Right cardiac atrium (tissue), 5 donors: ENCODE results near the gene PDE3A. TPM values are rescaled to one million over a fixed set of nuclear protein-coding genes. Genes with fewer than 3 reads are reported as not detected.
A peak's percentile ranks its signal among the peaks of the same experiment; 100 is the strongest.

Source experiments
- ATAC-seq, 2 donors: fragments of 200-7000 bp; cut with Tn5 transposase; one replicate each; pipeline versions ENCODE4 v1.8.0 to v1.9.1; 2020; ENCODE audit warnings: moderate library complexity in 2 of 2, mild to moderate bottlenecking in 1 of 2
- DNase-seq, 3 donors: peaks; one replicate each; pipeline ENCODE4 v3.0.0-alpha.2; 2020
- H3K27ac ChIP-seq: one replicate; pipeline ENCODE4 v1.5.1; 2013; ENCODE audit warnings: mild to moderate bottlenecking, low read length, control low read depth, moderate library complexity
- H3K27me3 ChIP-seq: one replicate; pipeline ENCODE4 v1.6.1; 2013; ENCODE audit not compliant: control insufficient read depth, insufficient read depth
- H3K4me1 ChIP-seq: one replicate; pipeline ENCODE4 v1.6.1; 2013; ENCODE audit warnings: low read length; ENCODE audit not compliant: control insufficient read depth, insufficient read depth
- H3K4me3 ChIP-seq: one replicate; pipeline ENCODE4 v1.5.1; 2013; ENCODE audit warnings: low read length, control low read depth
- H3K9me3 ChIP-seq: one replicate; pipeline ENCODE4 v1.6.1; 2013; ENCODE audit warnings: low read length; ENCODE audit not compliant: control insufficient read depth
- WGBS: extraction: QIAGEN DNeasy Blood & Tissue Kit; methylation state at CpG from one replicate; pipeline ENCODE4 v1.1.7; 2013; 5-methylcytosine and 5-hydroxymethylcytosine counted together
- intact Hi-C, 4 donors: fragments of 100-400 bp; cut with DNase I; formaldehyde crosslinking; loops; one replicate each; pipeline versions ENCODE4 v1.11.0 to v1.14.0; 2022 to 2023
- polyA plus RNA-seq: library from polyadenylated mRNA; stranded (reverse); fragments of 200-250 nt; gene quantifications from one replicate; pipeline ENCODE4 v1.2.3, GENCODE V29; 2013
- total RNA-seq, 4 donors: library from RNA; stranded (reverse); fragmentation: NEBNext Ultra II Directional; extraction: Animal tissue kit (Norgen Biotek cat#: 25700); gene quantifications; one replicate each; pipeline ENCODE4 v1.2.1, GENCODE V29; 2021
- donor health status: healthy with polysubstance abuse.
- donor health status: DM: no; HTN: yes; CAD: no.
- donor health status: DM: no; HTN: no; CAD: no.
- donor health status: DM: no; HTN: yes; CAD: no; lungs with severe emphysema.
- donor health status: DM: yes; HTN: yes; CAD: no.

PDE3A gene
- total and polyA plus RNA-seq, 5 donors, result 29.9 to 156 (median 99.7) TPM

- ATAC-seq, result peak in 1 of 2 donors; percentile 59
- Histone ChIP-seq H3K27me3 (no peaks in the 10 kb centered on the region), H3K4me3 (no peak overlapping the region), H3K9me3 (no peaks in the 10 kb centered on the region), H3K27ac (no peak overlapping the region), H3K4me1 (peaks cover 3% of the 10 kb centered on the region)
- intact Hi-C loops, result no loop called here
- no peak for DNase-seq
- WGBS, result 51% methylated on average over 4 of the region's 4 CpGs
Observed at GRCh38 chr12:20628999-20629398, 260.7 kb downstream of the PDE3A start.

GRCh38 chr12:20629414-20630156 lies 261.2 kb downstream of the PDE3A start:
- no peaks in the 10 kb centered on the region for H3K27me3 ChIP-seq
- intact Hi-C loops, result no loop called here
- H3K4me1 ChIP-seq, result peaks cover 3% of the 10 kb centered on the region
- H3K4me3 ChIP-seq, result no peak overlapping the region
- peak; percentile 32 to 50 (median 43) for DNase-seq
- ATAC-seq, result peak; percentile 69 to 90
- H3K27ac ChIP-seq, result peak overlapping the region; percentile 17
- no peaks in the 10 kb centered on the region for H3K9me3 ChIP-seq
- WGBS, result 44% methylated on average over 6 of the region's 6 CpGs

GRCh38 chr12:20631711-20632110 lies 263.4 kb downstream of the PDE3A start:
- Histone ChIP-seq H3K4me1 (peaks cover 3% of the 10 kb centered on the region), H3K9me3 (no peaks in the 10 kb centered on the region), H3K27me3 (no peaks in the 10 kb centered on the region), H3K4me3 (no peak overlapping the region), H3K27ac (no peak overlapping the region)
- ATAC-seq, result no peak
- DNase-seq, result no peak
- intact Hi-C loops, result no loop called here
- 58% methylated on average over 1 of the region's 1 CpG for WGBS

- ATAC-seq (peak; percentile 64 to 68), DNase-seq (peak in 2 of 3 donors; percentile 35 to 67)
- no peak overlapping the region for H3K4me3 ChIP-seq
- H3K9me3 ChIP-seq, result no peaks in the 10 kb centered on the region
- no peaks in the 10 kb centered on the region for H3K4me1 ChIP-seq
- intact Hi-C loops, result no loop called here
- H3K27ac ChIP-seq, result no peak overlapping the region
- H3K27me3 ChIP-seq, result no peaks in the 10 kb centered on the region
- 40% methylated on average over 3 of the region's 3 CpGs for WGBS
Observed at GRCh38 chr12:20641106-20641505, 272.8 kb downstream of the PDE3A start.

GRCh38 chr12:20643822-20644221 lies 275.5 kb downstream of the PDE3A start:
- ATAC-seq (no peak), DNase-seq (no peak)
- H3K9me3 ChIP-seq, result no peaks in the 10 kb centered on the region
- H3K27ac ChIP-seq, result no peak overlapping the region
- intact Hi-C loops, result no loop called here
- WGBS, result 90% methylated on average over 2 of the region's 2 CpGs
- H3K4me3 ChIP-seq, result no peak overlapping the region
- H3K27me3 ChIP-seq, result no peaks in the 10 kb centered on the region
- H3K4me1 ChIP-seq, result no peaks in the 10 kb centered on the region

GRCh38 chr12:20646239-20646827 lies 278.0 kb downstream of the PDE3A start:
- no peak overlapping the region for H3K4me3 ChIP-seq
- no peak overlapping the region for H3K27ac ChIP-seq
- no peaks in the 10 kb centered on the region for H3K4me1 ChIP-seq
- no peaks in the 10 kb centered on the region for H3K27me3 ChIP-seq
- no peaks in the 10 kb centered on the region for H3K9me3 ChIP-seq
- peak; percentile 39 to 43 for ATAC-seq
- intact Hi-C loops, result no loop called here
- WGBS, result 64% methylated on average over 3 of the region's 3 CpGs
- DNase-seq, result no peak

- no peaks in the 10 kb centered on the region for H3K9me3 ChIP-seq
- no peak overlapping the region for H3K4me3 ChIP-seq
- no peak overlapping the region for H3K27ac ChIP-seq
- DNase-seq (no peak), ATAC-seq (no peak)
- H3K4me1 ChIP-seq, result peaks cover 2% of the 10 kb centered on the region
- intact Hi-C loops, result no loop called here
- no peaks in the 10 kb centered on the region for H3K27me3 ChIP-seq
- WGBS, result 89% methylated on average over 2 of the region's 2 CpGs
Observed at GRCh38 chr12:20653871-20654270, 285.5 kb downstream of the PDE3A start.

GRCh38 chr12:20656600-20656999 lies 288.3 kb downstream of the PDE3A start:
- Histone ChIP-seq H3K27ac (no peak overlapping the region), H3K4me3 (no peak overlapping the region), H3K9me3 (no peaks in the 10 kb centered on the region), H3K27me3 (no peaks in the 10 kb centered on the region), H3K4me1 (peaks cover 2% of the 10 kb centered on the region)
- 26% methylated on average over 1 of the region's 1 CpG for WGBS
- intact Hi-C loops, result no loop called here
- ATAC-seq, result no peak
- no peak for DNase-seq

- 84% methylated on average over 2 of the region's 2 CpGs for WGBS
- ATAC-seq (no peak), DNase-seq (no peak)
- intact Hi-C loops, result no loop called here
- no peak overlapping the region for H3K27ac ChIP-seq
- no peaks in the 10 kb centered on the region for H3K9me3 ChIP-seq
- H3K4me3 ChIP-seq, result no peak overlapping the region
- H3K4me1 ChIP-seq, result peaks cover 2% of the 10 kb centered on the region
- H3K27me3 ChIP-seq, result no peaks in the 10 kb centered on the region
Observed at GRCh38 chr12:20657496-20657895, 289.2 kb downstream of the PDE3A start.

GRCh38 chr12:20681334-20681733 lies 313.0 kb downstream of the PDE3A start:
- Histone ChIP-seq H3K4me1 (no peaks in the 10 kb centered on the region), H3K27ac (no peak overlapping the region)

GRCh38 chr12:20695232-20695631 lies 326.9 kb downstream of the PDE3A start, which contains the start of gene SLCO1C1:
TSS of gene SLCO1C1 (plus strand) at chr12:20695332. CDS start at chr12:20699577, 4,245 bp downstream.
- no peak within 1 kb of the TSS for H3K4me3 ChIP-seq
- H3K9me3 ChIP-seq, result no peaks in the 10 kb centered on the region
- WGBS, result 34% methylated on average over 6 of the region's 6 CpGs
- H3K4me1 ChIP-seq, result no peaks in the 10 kb centered on the region
- DNase-seq (peak in 2 of 3 donors; percentile 13 to 41), ATAC-seq (no peak)
- intact Hi-C loops, result no loop called here
- no peak within 1 kb of the TSS for H3K27ac ChIP-seq
- no peaks in the 10 kb centered on the region for H3K27me3 ChIP-seq

More at GRCh38 chr12:20681334-20681733, 313.0 kb downstream of the PDE3A start:
- ATAC-seq (no peak), DNase-seq (no peak)
- H3K4me3 ChIP-seq, result no peak overlapping the region
- 83% methylated on average over 4 of the region's 4 CpGs for WGBS
- H3K27me3 ChIP-seq, result no peaks in the 10 kb centered on the region
- no peaks in the 10 kb centered on the region for H3K9me3 ChIP-seq
- intact Hi-C loops, result no loop called here
